ENCODE measurements around the gene MPRIP. TPM values are rescaled to one million over a fixed set of nuclear protein-coding genes. Genes with fewer than 3 reads are reported as not detected.

MPRIP gene
- total and polyA plus RNA-seq, 2 donors (not counting 1 experiment from before 2014, with no cell fraction given): 130 to 299 TPM

DNA sequence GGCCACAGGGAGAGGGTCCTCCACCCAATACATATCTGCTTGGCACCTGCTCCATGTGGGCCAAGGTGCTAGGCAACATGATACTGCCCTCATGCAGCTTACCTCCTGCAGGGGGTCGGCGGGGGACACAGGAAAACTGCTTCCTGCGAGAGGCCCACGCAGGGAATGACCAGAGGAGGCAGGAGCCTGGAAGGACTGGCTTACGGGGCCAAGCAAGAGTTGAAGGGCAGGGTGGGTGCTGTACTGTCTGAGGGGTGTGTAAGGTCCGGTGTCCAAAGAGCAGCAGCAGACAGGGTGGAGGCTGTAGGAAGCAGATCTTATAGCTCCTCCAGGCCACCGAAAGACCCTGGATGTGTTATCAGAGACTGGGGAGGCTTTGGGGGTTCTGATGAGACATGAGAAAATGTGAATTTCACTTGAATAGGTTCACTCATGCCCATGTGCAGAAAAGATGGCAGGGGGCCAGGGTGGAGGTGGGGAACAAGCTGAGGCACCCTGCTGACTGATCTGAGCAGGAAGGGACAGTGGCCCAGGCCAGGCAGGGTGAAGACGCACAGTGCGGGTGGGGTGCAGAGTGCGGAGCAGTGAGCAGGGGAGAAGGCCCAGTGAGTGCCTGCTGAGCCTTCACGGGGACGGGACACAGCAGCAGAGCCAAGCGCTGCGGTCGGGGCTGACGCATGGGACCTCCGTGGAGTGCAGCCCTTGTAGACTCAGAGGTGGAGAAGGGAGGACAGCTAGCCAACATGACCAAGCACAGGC lies 186.4 kb downstream of the MPRIP start:
- Histone ChIP-seq H3K9me3 (ENCODE audit: control extremely low read depth in 1 of 3, control insufficient read depth in 2 of 3, insufficient read depth in 1 of 3, low read length in 2 of 3) (no peaks in the 10 kb centered on the region), H3K9ac (ENCODE audit: low read length) (no peak overlapping the region), H3K4me1 (ENCODE audit: control insufficient read depth in 2 of 2, insufficient read depth in 2 of 2, low read length in 2 of 2) (no peaks in the 10 kb centered on the region), H3K4me2 (replicated peaks; ENCODE audit: low read depth, low read length, poor library complexity, severe bottlenecking) (no peak overlapping the region), H3K36me3 (replicated peaks in 1 of 2; ENCODE audit: control extremely low read depth in 1 of 2, control insufficient read depth in 1 of 2, extremely low read depth in 1 of 2, insufficient read depth in 2 of 2, low read length in 1 of 2) (peaks cover 4 to 73% of the 10 kb centered on the region in 2 experiments), H3K27me3 (replicated peaks in 1 of 4; ENCODE audit: control extremely low read depth in 1 of 4, control insufficient read depth in 3 of 4, insufficient read depth in 4 of 4, low read length in 3 of 4) (no peaks in the 10 kb centered on the region), H3K79me2 (ENCODE audit: control insufficient read depth, insufficient read depth, low read length) (peaks cover 31% of the 10 kb centered on the region), H3K4me3 (ENCODE audit: control extremely low read depth in 1 of 5, extremely low read depth in 1 of 5, insufficient read depth in 1 of 5, low read depth in 2 of 5, low read length in 4 of 5) (no peak overlapping the region), H4K20me1 (ENCODE audit: control insufficient read depth, insufficient read depth, low read length, poor library complexity, severe bottlenecking) (peaks cover 4% of the 10 kb centered on the region), H2AFZ (ENCODE audit: insufficient read depth, low read depth, low read length, poor library complexity, severe bottlenecking) (no peak overlapping the region), H3K27ac (ENCODE audit: low read length in 2 of 2) (no peak overlapping the region)
- peaks cover 4% of the 10 kb centered on the region for H3K4me1 Mint-ChIP-seq
- H3K27ac Mint-ChIP-seq: no peak overlapping the region
- 98% methylated on average over 17 of the region's 17 CpGs for WGBS (ENCODE audit: insufficient coverage)
- intact Hi-C loops (cut with micrococcal nuclease): no loop called here
- TF ChIP-seq EZH2 (IDR thresholded peaks at IDR 0.05; ENCODE audit: borderline replicate concordance, insufficient read depth, low read depth, low read length, poor library complexity, severe bottlenecking): no peak
- TF ChIP-seq, protein P1, sequence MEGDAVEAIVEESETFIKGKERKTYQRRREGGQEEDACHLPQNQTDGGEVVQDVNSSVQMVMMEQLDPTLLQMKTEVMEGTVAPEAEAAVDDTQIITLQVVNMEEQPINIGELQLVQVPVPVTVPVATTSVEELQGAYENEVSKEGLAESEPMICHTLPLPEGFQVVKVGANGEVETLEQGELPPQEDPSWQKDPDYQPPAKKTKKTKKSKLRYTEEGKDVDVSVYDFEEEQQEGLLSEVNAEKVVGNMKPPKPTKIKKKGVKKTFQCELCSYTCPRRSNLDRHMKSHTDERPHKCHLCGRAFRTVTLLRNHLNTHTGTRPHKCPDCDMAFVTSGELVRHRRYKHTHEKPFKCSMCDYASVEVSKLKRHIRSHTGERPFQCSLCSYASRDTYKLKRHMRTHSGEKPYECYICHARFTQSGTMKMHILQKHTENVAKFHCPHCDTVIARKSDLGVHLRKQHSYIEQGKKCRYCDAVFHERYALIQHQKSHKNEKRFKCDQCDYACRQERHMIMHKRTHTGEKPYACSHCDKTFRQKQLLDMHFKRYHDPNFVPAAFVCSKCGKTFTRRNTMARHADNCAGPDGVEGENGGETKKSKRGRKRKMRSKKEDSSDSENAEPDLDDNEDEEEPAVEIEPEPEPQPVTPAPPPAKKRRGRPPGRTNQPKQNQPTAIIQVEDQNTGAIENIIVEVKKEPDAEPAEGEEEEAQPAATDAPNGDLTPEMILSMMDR (IDR thresholded peaks at IDR 0.05): no peak
- ATAC-seq (ENCODE audit: low read depth): no peak
- no peaks in the 10 kb centered on the region for H3K27me3 Mint-ChIP-seq
- ChIA-PET POLR2A (no interaction called here), CTCF (no interaction called here)
- H3K9me3 Mint-ChIP-seq (ENCODE audit: insufficient read depth): no peaks in the 10 kb centered on the region
- no peak overlapping the region for H3K4me3 Mint-ChIP-seq
- DNase-seq: no peak
